T-helper 2 cell treated with Interferon-gamma antibody and Interleukin-4, amounts not matched to agents 100 ng/mL and 5 ng/mL, for 36 hours (primary cell): Measurements from ENCODE around the gene ARHGEF16. TPM values are rescaled to one million over a fixed set of nuclear protein-coding genes. Genes with fewer than 3 reads are reported as not detected.

Experiments used
- intact Hi-C: fragments of 100-400 bp; cut with micrococcal nuclease; formaldehyde crosslinking; loops from one replicate; pipeline ENCODE4 v1.15.1; 2023
- total RNA-seq: library from RNA; stranded (reverse); gene quantifications from 2 replicates; pipeline ENCODE4 v1.2.3, GENCODE V29; 2022

The ARHGEF16 gene
- total RNA-seq = not detected in 2 replicates

DNA sequence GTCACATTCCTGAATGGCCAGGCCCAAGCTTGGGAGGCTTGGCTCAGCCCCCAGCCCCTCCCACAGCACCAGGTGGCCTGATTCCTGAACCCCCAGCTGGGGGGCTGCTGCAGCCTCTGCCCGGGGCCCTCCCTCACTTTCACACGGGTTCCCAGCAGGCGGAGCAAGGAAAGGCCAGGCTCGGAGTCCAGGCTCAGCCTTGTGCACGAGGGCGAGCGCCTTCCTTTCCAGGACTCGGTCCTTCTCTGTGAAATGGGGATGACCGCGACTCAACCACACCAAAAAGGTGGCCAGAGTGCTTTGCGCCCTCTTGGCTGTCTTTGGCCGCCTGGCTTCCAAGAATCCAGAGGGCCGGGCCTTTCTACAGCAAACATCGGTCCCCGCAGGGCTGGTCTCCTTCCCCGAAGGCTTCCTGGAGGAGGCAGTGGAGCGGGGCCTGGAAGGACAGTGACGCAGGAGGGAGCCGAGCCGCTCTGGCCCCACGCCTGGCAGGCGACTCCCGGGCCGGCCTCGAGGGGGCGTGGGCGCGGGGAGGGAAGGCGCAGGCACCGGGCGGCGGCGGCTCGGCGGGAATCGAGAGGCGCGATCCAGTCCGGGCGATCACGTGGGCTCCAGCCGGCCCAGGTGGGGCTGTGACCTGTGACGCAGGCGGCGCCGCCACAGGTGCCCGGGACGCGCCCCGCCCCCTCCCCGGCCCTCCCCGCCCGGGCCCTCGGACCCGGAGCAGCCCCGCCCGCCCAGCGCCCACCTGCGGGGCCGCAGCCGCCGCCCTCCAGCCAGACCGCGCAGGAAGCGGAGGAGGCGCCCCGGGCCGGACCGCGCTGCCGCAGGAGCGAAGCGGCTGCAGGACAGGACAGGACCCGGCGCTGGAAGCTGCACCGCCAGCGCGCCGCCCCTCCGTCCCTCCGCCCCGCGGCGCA, at the start of gene ARHGEF16:
TSS of gene ARHGEF16 (plus strand) at position 775 of the 920 bp plus-strand sequence. CDS start 8,420 bp downstream, outside the sequence.
- intact Hi-C loops = loop anchor here (1.0 kb wide), 1 partner anchor 165 kb away; no protein-coding TSS in a partner anchor

DNA sequence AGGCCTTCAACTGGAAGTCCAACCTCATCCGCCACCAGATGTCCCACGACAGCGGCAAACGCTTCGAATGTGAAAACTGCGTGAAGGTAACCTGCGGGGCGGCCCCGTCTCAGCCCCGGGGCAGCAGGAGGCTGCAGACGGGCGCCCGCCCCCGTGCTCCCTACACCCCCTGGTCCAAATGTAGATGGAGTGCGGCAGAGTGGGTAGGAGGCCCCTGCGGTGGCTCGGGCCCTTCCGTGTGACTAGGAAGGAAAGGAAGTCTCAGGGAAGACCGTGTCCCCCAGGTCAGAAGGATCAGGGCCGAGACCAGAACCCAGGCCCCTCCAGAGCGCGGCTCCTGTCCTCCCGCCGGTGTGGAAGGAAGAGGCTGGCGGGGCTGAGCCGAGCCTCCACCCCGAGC, 49.7 kb upstream of the ARHGEF16 start:
- intact Hi-C loops = no loop called here

DNA sequence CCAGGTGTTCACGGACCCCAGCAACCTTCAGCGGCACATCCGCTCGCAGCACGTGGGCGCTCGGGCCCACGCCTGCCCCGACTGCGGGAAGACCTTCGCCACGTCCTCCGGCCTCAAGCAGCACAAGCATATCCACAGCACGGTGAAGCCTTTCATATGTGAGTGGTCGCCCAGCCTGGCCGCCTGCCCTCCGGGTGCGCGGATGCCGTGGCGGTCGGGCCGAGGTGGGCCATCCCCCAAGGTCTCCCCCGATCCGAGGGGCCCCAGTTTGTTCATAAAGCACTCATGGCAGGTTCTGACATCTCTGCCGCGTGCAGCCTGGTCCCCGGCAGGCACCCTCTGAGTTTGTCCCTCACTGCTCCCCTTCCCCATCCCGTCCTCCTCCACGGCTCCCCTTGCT, 49.0 kb upstream of the ARHGEF16 start:
- intact Hi-C loops = no loop called here

DNA sequence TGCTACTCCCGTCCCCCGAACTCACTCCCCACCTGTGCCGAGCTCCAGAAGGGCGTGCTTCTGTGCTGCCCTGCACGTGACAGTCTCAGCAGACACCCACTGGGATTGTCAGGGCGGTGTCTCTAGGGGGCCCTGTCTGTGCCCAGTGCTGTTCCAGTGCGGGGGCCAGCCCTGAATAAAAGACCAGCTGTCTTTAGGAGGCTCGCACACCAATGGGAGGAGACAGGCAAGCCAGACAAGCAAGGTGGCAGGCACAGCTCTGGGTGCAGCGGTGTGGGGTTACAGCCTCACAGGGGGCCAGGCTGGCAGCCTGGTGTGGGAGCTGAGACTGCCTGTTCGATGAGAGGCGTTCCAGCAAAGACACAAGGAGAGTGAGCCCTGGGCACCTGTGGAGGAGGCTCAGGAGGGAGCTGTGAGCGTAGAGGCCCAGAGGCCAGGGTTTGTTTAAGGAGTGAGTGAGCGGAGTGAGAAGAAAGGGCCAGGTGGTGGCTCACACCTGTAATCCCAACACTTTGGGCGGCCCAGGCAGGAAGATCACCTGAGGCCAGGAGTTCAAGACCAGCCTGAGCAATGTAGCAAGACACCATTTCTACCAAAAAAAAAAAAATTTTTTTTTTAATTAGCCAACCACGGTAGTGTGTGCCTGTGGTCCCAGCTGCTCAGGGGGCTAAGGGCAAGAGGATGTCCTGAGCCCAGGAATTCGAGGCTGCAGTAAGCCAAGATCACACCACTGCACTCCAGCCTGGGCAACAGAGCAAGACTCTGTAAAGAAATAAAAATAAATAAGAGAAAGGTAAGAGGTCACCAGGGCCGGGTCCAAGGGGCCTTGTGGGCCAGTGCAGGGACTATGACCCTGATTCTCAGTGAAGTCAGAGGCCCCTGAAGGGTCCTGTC, 48.2 kb upstream of the ARHGEF16 start:
- intact Hi-C loops = no loop called here

DNA sequence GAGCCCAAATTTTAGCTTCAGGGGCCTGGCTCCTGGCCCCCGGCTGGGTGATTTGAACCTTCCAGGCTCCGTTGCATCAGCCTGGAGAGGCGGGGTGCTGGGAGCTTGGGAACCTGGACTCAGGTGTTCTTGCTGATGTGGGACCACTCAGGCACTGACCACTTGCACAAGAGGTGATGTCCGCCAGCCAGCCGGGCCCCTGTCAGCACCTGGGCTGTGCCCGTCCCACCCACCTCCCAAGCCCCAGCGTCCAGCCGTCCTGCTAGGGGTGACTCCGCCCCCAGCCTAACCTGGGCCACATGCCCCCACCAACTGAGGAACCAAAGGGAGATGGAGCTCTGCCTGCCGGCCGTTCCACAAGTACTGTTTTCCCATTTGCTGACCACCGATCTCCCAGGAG, 47.4 kb upstream of the ARHGEF16 start:
- intact Hi-C loops = no loop called here

DNA sequence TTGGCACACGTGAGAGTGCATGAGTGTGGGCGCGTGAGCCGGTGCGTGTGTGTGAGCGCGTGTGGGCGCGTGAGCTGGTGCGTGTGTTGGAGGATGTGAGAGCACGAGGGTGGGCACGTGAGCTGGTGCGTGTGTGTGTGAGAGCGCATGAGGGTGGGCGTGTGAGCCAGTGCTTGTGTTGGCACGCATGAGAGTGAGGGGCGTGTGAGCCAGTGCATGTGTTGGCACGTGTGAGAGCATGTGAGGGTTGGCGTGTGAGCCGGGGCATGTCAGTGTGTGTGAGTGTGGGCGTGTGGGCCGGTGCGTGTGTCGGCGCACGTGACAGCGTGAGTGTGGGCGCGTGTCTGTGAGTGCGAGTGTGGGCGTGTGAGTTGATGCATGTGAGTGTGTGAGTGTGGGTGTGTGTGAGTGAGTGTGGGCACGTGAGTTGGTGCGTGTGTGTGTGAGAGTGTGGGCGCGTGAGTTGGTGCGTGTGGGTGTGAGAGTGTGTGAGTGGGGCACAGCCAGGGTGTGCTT, 45.7 kb upstream of the ARHGEF16 start:
- intact Hi-C loops = no loop called here

DNA sequence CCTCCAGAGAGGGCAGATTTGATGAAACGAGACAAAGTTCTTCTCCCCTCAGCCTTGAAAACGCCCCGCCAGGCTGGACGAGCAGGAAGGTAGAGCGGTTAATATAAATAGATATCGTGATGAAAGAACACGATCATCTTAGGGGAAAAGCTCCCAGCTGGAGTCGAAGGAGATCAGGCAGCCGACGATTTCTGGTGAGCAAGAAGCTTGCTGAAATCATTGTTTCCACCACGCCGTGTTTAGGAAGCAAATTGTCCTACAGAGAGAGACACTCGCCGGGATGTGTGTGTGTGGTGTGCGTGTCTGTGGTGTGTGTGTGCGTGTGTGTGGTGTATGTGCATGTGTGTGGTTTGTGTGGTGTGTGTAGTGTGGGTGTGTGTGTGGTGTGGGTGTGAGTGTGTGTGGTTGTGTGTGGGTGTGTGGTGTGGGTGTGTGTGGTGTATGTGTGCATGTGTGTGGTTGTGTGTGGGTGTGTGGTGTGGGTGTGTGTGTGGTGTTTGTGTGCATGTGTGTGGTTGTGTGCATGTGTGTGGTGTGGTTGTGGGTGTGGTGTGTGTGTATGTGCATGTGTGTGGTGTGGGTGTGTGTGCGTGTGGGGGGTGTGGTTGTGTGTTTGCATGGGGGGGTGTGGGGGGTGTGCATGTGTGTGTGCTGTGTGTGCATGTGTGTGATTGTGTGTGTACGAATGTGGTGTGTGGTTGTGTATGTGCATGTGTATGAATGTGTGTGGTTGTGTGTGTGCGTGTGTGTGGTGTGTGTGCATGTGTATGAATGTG, 44.9 kb upstream of the ARHGEF16 start:
- intact Hi-C loops = no loop called here

DNA sequence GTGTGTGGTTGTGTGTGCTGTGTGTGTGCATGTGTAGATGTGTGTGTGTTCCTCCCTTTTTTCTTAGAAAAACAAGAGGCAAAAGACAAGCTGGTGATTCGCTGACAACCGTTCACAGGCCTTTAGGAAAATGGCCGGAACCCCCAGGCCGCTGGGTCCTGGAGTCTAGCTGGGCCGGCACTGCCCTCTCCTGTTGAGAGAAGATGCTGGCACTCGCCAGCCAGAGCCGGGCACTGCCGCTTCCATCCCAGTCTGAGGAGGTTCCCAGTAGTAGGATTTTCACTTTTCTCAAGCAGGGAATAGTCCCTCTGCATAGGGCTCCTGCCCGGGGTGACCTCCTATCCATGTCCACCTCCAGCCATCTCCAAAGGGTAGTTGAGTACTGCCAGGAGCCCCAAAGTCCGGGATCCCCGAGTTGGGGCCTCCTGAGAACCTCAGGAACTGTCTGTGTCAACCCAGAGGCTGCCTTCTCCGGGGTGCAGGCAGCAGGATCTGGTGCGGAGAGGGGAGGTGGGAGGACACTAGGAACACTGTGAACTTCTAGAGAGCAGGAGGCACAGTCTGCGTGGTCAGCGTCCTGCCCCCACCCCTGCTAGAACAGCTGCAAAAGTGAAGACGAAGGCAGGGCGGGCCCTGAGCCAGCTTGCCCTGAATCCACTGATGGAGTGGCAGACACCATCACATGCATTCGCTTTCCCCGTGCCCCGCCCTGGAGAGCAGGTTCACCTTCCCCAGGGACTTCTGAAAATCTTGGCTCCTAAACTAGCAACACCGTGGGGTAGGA, 44.1 kb upstream of the ARHGEF16 start:
- intact Hi-C loops = no loop called here

DNA sequence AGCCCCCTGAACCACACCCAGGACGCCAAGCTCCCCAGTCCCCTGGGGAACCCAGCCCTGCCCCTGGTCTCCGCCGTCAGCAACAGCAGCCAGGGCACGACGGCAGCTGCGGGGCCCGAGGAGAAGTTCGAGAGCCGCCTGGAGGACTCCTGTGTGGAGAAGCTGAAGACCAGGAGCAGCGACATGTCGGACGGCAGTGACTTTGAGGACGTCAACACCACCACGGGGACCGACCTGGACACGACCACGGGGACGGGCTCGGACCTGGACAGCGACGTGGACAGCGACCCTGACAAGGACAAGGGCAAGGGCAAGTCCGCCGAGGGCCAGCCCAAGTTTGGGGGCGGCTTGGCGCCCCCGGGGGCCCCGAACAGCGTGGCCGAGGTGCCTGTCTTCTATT, 42.7 kb upstream of the ARHGEF16 start:
- intact Hi-C loops = no loop called here

DNA sequence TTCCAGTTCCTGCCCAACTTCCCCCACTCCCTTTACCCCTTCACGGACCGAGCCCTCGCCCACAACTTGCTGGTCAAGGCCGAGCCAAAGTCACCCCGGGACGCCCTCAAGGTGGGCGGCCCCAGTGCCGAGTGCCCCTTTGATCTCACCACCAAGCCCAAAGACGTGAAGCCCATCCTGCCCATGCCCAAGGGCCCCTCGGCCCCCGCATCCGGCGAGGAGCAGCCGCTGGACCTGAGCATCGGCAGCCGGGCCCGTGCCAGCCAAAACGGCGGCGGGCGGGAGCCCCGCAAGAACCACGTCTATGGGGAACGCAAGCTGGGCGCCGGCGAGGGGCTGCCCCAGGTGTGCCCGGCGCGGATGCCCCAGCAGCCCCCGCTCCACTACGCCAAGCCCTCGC, 42.1 kb upstream of the ARHGEF16 start:
- intact Hi-C loops = no loop called here

DNA sequence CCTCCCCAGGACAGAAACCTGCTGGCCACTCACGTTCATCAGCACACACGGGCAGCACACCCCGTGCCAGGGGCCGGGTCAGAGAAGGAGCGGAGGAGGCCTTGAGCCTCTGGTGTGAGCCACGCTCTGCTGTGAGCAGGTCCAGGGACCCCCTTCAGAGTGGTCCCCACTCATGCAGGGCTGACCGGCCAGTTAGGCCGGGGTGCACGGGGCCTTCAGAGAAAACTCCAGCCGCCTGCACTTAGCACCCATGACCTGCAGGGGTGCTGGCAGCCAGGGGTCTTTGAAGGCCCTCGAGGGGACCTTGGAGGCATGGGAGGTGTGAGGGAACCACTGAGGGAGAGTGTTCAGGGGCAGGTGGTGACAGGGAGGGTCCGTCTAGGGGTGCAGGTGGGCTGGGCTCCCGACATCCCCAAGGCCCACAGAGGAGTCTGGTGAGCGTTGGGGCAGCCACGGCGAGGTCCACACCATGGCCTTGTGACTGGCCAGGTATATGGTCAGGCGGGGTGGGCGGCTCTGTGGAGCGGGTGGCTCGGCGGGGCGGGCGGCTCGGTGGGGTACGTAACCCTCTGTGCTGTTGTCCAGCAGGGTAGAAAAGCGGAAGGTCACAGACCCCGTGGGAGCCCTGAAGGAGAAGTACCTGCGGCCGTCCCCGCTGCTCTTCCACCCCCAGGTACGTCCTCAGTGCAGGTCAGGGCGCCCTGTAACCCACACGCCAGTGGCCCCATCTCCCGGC, 40.3 kb upstream of the ARHGEF16 start:
- intact Hi-C loops = no loop called here

DNA sequence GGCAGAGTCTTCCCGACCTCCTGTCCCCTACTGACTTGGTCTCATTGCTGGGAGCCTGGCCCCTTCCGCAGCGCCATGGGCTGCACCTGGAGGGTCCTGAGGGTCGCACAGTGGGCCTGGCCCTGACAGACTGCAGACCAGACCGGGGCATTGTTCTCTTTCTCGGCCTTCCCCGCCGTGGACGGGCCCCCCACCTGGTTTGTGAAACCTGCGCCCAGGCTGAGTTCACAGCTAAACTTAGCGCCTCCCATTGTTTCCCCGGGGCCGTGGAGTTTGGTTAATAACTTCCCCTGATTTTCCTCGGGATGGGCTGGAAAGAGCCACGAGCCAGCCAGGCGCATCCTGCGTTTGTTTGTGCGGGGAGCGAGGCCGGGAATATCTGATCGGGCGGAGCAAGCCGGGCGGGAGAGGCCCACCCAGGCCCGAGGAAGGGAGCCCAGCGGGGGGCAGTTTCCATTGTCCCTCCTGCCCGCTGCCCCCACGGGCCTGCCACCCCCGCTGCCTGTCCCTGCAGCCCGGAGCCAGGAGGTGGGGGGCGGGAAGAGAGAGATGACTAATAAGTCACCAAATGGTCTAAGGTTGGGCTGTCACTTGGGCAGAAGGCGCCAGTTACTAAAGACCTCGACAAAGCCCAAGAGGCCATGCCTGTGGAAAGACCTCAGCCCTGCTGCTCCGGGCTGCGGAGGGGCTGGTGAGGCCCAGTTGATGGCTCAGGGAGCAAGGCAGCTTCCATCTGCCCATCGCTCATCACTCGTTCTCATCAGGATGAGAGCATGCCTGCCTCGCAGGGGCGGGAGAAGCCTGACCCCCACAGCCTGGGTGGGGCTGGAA, 39.0 kb upstream of the ARHGEF16 start:
- intact Hi-C loops = no loop called here

DNA sequence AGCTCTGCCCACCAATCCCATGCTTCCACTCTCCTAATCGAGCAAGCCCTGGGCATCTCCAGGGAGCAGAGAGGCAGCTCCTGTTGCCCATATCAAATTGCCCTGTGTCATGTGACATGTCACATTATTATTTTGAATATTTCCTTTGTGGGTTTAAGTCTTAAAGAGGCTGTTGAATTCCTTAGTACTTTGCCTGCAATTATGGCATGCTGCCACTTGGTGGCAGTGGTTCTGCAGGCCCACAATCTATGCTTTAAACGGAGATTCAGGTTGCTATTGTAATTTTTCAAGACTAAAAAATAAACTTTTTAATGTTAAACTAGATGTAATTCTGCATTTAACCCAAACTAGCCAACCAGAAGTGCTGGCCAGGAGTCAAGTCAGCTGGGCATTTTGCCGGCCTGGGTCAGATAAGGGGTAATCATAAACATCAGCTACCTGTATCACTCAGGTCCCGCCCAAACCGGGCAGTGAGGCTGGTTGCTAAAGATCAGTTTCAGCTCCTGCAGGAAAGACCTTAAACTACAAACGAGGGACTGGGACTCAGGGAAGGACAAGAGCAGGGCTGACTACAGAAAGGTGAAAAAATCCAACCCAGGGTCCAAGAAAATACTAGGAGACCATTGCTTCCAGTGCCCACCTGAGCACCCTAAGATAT, 37.3 kb upstream of the ARHGEF16 start:
- intact Hi-C loops = no loop called here

DNA sequence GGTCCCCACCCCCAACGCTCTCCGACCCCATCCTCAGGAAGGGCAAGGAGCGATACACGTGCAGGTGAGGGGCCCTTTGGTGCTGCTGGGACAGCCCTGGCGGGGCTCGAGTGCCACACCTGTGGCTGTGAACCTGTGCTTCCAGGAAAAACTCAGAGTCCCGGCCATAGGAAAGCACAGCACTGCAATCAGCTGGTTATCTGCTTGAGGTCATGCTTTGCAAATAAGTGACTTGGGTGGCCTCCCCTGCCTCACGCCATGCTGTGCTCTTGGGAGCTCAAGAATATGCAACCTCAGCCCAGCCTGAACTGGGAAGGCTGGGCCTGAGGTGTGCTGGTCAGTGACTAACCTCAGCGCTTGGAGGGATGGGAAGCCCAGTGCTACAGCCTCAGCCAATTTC, 36.5 kb upstream of the ARHGEF16 start:
- intact Hi-C loops = no loop called here

DNA sequence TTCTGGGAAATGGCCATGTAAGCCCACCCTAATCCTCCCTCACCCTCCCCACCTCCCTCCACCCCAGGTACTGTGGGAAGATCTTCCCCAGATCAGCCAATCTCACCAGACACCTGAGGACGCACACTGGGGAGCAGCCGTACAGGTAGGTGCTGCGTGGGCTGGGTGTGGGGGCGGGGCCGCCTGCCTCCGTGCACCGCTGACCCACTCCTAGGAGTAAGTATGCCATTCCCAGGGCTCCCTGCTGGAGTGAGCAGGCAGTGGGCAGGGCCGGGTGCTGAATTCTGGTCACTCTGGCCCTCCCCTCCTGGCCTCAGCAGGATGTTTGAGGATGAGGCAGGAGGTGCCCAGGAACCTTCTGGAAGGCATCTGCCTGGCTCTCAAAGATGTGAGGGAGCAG, 35.9 kb upstream of the ARHGEF16 start:
- intact Hi-C loops = no loop called here

DNA sequence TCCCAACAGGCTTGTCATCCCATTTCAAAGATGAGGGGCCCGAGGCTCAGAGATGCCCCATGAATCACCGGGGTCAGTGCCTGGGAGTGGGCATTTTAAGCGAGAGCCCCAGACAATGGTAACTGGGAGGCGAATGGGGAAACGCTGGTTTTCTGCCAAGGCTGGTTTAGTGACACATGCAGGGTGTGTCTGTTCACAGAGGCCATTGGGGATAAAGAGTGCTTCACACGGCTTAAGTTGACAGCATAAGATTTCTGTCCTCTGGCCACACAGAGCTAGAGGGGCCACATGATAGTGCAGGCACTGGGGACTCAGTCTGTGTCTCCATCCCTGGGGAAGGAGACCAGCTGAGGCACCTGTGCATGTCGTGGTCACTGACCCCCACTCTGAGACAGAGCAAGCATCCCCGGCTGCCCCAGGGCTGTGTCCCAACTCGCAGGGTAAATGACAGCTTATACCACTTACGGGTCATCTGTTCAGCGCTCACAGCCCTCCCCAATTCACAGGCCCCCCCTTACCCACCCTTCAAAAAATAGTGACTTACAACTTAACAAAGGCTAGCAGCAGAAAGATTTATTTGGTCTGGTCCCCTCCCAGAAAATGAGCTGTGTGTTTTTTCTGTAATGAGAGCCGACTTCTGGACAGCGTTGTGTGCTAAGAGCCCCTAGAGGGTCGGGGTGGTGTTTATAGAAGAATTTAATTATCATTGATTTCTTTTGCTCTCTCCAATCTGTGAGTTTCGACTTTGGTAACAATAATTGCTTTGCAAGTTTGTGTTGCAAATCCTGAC, 34.9 kb upstream of the ARHGEF16 start:
- intact Hi-C loops = loop anchor here (5.0 kb wide), 1 partner anchor 597 kb away; no protein-coding TSS in a partner anchor
